Mucosa of stomach (tissue), 1 donor: Measurements from ENCODE around the gene PHYKPL.
"Not testable (repeated sequence)": the region's sequence is repeated elsewhere in the genome, so short reads cannot be mapped to it uniquely, and the experiment has no call there.

Source experiments
- H3K27me3 ChIP-seq: one replicate; pipeline ENCODE4 v1.7.0; 2013; ENCODE audit warnings: mild to moderate bottlenecking, low read length; ENCODE audit not compliant: control insufficient read depth, insufficient read depth
- H3K36me3 ChIP-seq: one replicate; pipeline ENCODE4 v1.7.0; 2013; ENCODE audit warnings: low read length; ENCODE audit not compliant: control insufficient read depth, insufficient read depth
- H3K4me1 ChIP-seq: one replicate; pipeline ENCODE4 v1.7.0; 2013; ENCODE audit warnings: mild to moderate bottlenecking, low read length; ENCODE audit not compliant: control insufficient read depth, insufficient read depth
- H3K4me3 ChIP-seq: one replicate; pipeline ENCODE4 v1.7.0; 2013; ENCODE audit warnings: low read length
- H3K9ac ChIP-seq: one replicate; pipeline ENCODE4 v1.7.0; 2013; ENCODE audit warnings: mild to moderate bottlenecking, low read length, moderate library complexity
- H3K9me3 ChIP-seq: one replicate; pipeline ENCODE4 v1.7.0; 2013; ENCODE audit warnings: mild to moderate bottlenecking, low read length, moderate library complexity; ENCODE audit not compliant: control insufficient read depth
- donor health status: Pancreatic carcinoma.

PHYKPL gene

GRCh38 chr5:178201221-178201926, 31.2 kb downstream of the PHYKPL start:
- no peaks in the 10 kb centered on the region for H3K36me3 ChIP-seq
- H3K9ac ChIP-seq = no peak overlapping the region
- H3K4me1 ChIP-seq = peaks cover 6% of the 10 kb centered on the region
- no peaks in the 10 kb centered on the region for H3K27me3 ChIP-seq
- H3K9me3 ChIP-seq = no peaks in the 10 kb centered on the region
- no peak overlapping the region for H3K4me3 ChIP-seq

GRCh38 chr5:178199581-178200434, 32.8 kb downstream of the PHYKPL start:
- Histone ChIP-seq H3K9me3 (no peaks in the 10 kb centered on the region), H3K4me3 (no peak overlapping the region), H3K27me3 (no peaks in the 10 kb centered on the region), H3K4me1 (no peaks in the 10 kb centered on the region), H3K36me3 (no peaks in the 10 kb centered on the region), H3K9ac (no peak overlapping the region)

GRCh38 chr5:178198706-178199105, 33.9 kb downstream of the PHYKPL start:
- Histone ChIP-seq H3K27me3 (peaks cover 5% of the 10 kb centered on the region), H3K9ac (no peak overlapping the region), H3K4me3 (no peak overlapping the region), H3K36me3 (no peaks in the 10 kb centered on the region), H3K9me3 (no peaks in the 10 kb centered on the region), H3K4me1 (no peaks in the 10 kb centered on the region)

- H3K27me3 ChIP-seq, H3K9me3 ChIP-seq, H3K36me3 ChIP-seq, H3K9ac ChIP-seq, H3K4me1 ChIP-seq, H3K4me3 ChIP-seq: not testable (repeated sequence)
Observed at GRCh38 chr5:178198151-178198550, 34.5 kb downstream of the PHYKPL start.

GRCh38 chr5:178196986-178197385, 35.6 kb downstream of the PHYKPL start:
- Histone ChIP-seq H3K27me3 (peaks cover 5% of the 10 kb centered on the region), H3K36me3 (no peaks in the 10 kb centered on the region), H3K4me1 (no peaks in the 10 kb centered on the region), H3K9ac (no peak overlapping the region), H3K4me3 (no peak overlapping the region), H3K9me3 (no peaks in the 10 kb centered on the region)

GRCh38 chr5:178196281-178196812, 36.3 kb downstream of the PHYKPL start:
- Histone ChIP-seq H3K36me3 (no peaks in the 10 kb centered on the region), H3K9ac (no peak overlapping the region), H3K9me3 (no peaks in the 10 kb centered on the region), H3K27me3 (peaks cover 5% of the 10 kb centered on the region), H3K4me3 (no peak overlapping the region), H3K4me1 (no peaks in the 10 kb centered on the region)

- Histone ChIP-seq H3K27me3 (peaks cover 5% of the 10 kb centered on the region), H3K36me3 (no peaks in the 10 kb centered on the region), H3K9me3 (no peaks in the 10 kb centered on the region), H3K4me1 (no peaks in the 10 kb centered on the region), H3K4me3 (no peak overlapping the region), H3K9ac (no peak overlapping the region)
Observed at GRCh38 chr5:178194026-178194425, 38.6 kb downstream of the PHYKPL start.

GRCh38 chr5:178193251-178193809, 39.3 kb downstream of the PHYKPL start:
- H3K4me1 ChIP-seq = no peaks in the 10 kb centered on the region
- H3K9me3 ChIP-seq = no peaks in the 10 kb centered on the region
- H3K27me3 ChIP-seq = peaks cover 5% of the 10 kb centered on the region
- no peak overlapping the region for H3K9ac ChIP-seq
- no peak overlapping the region for H3K4me3 ChIP-seq
- H3K36me3 ChIP-seq = no peaks in the 10 kb centered on the region

GRCh38 chr5:178192787-178193186, 39.8 kb downstream of the PHYKPL start:
- H3K9me3 ChIP-seq = no peaks in the 10 kb centered on the region
- peaks cover 5% of the 10 kb centered on the region for H3K27me3 ChIP-seq
- no peaks in the 10 kb centered on the region for H3K36me3 ChIP-seq
- H3K9ac ChIP-seq = no peak overlapping the region
- no peaks in the 10 kb centered on the region for H3K4me1 ChIP-seq
- no peak overlapping the region for H3K4me3 ChIP-seq

GRCh38 chr5:178192244-178192643, 40.4 kb downstream of the PHYKPL start:
- no peaks in the 10 kb centered on the region for H3K9me3 ChIP-seq
- H3K9ac ChIP-seq = no peak overlapping the region
- no peak overlapping the region for H3K4me3 ChIP-seq
- H3K4me1 ChIP-seq = no peaks in the 10 kb centered on the region
- no peaks in the 10 kb centered on the region for H3K36me3 ChIP-seq
- H3K27me3 ChIP-seq = peaks cover 5% of the 10 kb centered on the region

- H3K9me3 ChIP-seq = no peaks in the 10 kb centered on the region
- H3K9ac ChIP-seq = no peak overlapping the region
- H3K36me3 ChIP-seq = no peaks in the 10 kb centered on the region
- no peak overlapping the region for H3K4me3 ChIP-seq
- no peaks in the 10 kb centered on the region for H3K4me1 ChIP-seq
- peaks cover 5% of the 10 kb centered on the region for H3K27me3 ChIP-seq
Observed at GRCh38 chr5:178191661-178192060, 40.9 kb downstream of the PHYKPL start.

GRCh38 chr5:178189433-178189832, 43.2 kb downstream of the PHYKPL start:
- Histone ChIP-seq H3K9ac (no peak overlapping the region), H3K4me3 (no peak overlapping the region), H3K27me3 (peaks cover 5% of the 10 kb centered on the region), H3K9me3 (no peaks in the 10 kb centered on the region), H3K4me1 (no peaks in the 10 kb centered on the region), H3K36me3 (no peaks in the 10 kb centered on the region)
